NCI-H2081 treated with DMSO at 0.1 percent for 48 hours (cell line): Measurements from ENCODE around the gene SATB1.
"Not testable (repeated sequence)": the region's sequence is repeated elsewhere in the genome, so short reads cannot be mapped to it uniquely, and the experiment has no call there.

Experiments
- DNase-seq: peaks from one replicate; lab custom pipeline; 2025; lab: John Stamatoyannopoulos, UW

SATB1 gene

GRCh38 chr3:18424729-18425640 lies at the start of gene SATB1:
Gene SATB1 (minus strand): TSS chr3:18425339. CDS start chr3:18420967, 4,372 bp downstream.
- no peak for DNase-seq

GRCh38 chr3:18474202-18474601 lies 49.1 kb upstream of the SATB1 start:
- DNase-seq = no peak

GRCh38 chr3:18469775-18470174 lies 44.6 kb upstream of the SATB1 start:
- no peak for DNase-seq

- DNase-seq = no peak
These were observed 41.0 kb upstream of the SATB1 start for GRCh38 chr3:18466136-18466535.

GRCh38 chr3:18454766-18455165 lies 29.6 kb upstream of the SATB1 start:
- no peak for DNase-seq

GRCh38 chr3:18449618-18450017 lies 24.5 kb upstream of the SATB1 start:
- not testable (repeated sequence) for DNase-seq

GRCh38 chr3:18447720-18448119 lies 22.6 kb upstream of the SATB1 start:
- DNase-seq = no peak

GRCh38 chr3:18446149-18446825 lies 21.1 kb upstream of the SATB1 start:
- no peak for DNase-seq

GRCh38 chr3:18445401-18446148 lies 20.4 kb upstream of the SATB1 start:
- DNase-seq = no peak

- DNase-seq = no peak
These were observed 19.7 kb upstream of the SATB1 start for GRCh38 chr3:18444595-18445400.

GRCh38 chr3:18443665-18444594 lies 18.8 kb upstream of the SATB1 start:
- no peak for DNase-seq

GRCh38 chr3:18442756-18443664 lies 17.9 kb upstream of the SATB1 start:
- DNase-seq = no peak

- no peak for DNase-seq
These were observed 16.4 kb upstream of the SATB1 start for GRCh38 chr3:18441551-18441950.

GRCh38 chr3:18440066-18440722 lies 15.1 kb upstream of the SATB1 start:
- no peak for DNase-seq

- no peak for DNase-seq
These were observed 14.1 kb upstream of the SATB1 start for GRCh38 chr3:18439281-18439680.

GRCh38 chr3:18438586-18438985 lies 13.4 kb upstream of the SATB1 start:
- DNase-seq = no peak

GRCh38 chr3:18436213-18436612 lies 11.1 kb upstream of the SATB1 start:
- DNase-seq = no peak

- DNase-seq = no peak
These were observed 9.6 kb upstream of the SATB1 start for GRCh38 chr3:18434711-18435110.

GRCh38 chr3:18432752-18433151 lies 7.6 kb upstream of the SATB1 start:
- DNase-seq = no peak
